ENCODE results near the gene CYP46A1.
"Not testable (repeated sequence)": the region's sequence is repeated elsewhere in the genome, so short reads cannot be mapped to it uniquely, and the experiment has no call there.

The CYP46A1 gene

DNA sequence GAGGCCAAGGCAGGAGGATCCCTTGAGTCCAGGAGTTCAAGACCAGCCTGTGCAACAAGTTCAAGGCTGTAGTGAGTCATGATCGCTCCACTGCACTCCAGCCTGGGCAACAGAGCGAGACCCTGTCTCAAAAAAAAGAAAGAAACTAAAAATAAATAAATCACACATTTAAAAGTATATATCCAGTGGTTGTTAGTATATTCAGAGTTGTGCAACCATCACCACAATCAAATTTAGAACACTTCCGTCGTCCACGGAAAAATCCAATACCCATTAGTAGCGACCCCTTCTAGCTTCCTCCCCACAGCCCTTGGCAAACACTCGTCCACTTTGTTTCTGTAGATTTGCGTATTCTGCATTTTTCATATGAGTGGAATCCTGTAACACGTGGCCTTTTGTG is 64.4 kb downstream of the CYP46A1 start:
- no peak for FAIRE-seq

DNA sequence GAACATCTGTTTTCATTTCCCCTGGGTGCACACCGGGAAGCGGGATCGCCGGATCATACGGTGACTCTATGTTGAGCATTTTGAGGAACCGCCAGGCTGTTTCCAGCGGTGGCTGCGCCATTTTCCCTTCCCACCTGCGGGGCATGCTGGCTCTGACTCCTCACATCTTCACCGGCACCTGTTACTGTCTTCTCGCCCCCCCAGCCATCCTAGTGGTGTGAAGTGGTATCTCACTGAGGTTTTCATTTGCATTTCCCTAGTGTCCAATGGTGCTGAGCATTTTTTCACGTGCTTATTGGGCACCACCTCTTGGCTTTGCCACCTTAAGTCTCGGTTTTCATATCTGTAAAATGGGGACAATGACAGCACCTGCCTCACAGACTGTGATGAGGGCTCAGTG is 65.0 kb downstream of the CYP46A1 start:
- no peak for FAIRE-seq

DNA sequence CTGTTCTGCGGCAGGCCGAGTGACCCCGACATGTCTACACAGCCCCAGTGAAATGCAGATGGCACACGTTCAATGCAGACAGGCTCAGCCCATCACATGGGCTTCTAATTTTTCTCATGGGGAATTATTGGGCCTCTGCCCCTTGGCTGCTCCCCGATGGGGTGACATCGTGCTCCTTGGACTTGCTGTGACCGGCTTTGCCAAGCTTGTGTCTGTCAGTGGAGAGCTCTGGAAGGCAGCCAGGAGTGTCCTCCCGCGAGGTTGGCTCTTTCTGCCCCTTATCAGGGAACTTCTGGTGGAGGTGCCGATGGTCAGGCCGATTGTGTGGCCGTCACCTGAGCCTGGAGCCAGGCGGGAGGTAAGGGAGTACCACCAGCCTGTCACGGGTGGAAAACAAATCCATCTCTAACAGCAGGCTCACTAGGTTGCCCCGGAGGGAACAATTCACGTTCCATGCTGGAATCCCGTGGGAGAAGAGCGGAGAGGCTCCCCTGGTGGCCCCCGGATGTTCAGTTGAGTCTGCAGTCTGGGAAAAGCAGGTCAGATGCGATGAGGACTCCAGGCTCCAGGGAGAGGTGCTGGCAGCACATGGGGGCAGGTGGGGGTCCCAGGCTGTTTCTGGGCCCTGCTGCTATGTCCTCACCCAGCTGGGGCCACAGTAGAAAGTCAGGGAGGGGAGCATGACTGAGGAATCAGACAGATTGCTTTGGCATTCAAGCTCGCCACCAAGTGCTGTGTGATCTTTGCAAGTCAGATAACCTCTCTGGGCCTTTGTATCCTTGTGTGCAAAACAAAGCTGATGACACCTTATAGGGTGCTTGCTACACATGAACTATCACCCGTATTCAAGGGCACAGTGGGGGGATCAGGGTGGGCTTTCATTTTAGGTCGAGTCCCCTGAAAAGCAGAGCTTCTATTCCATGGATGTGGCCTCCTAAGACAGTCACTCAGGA is 65.9 kb downstream of the CYP46A1 start:
- no peak for FAIRE-seq

GRCh38 chr14:99750746-99751450 is 66.8 kb downstream of the CYP46A1 start:
- no peak for FAIRE-seq

DNA sequence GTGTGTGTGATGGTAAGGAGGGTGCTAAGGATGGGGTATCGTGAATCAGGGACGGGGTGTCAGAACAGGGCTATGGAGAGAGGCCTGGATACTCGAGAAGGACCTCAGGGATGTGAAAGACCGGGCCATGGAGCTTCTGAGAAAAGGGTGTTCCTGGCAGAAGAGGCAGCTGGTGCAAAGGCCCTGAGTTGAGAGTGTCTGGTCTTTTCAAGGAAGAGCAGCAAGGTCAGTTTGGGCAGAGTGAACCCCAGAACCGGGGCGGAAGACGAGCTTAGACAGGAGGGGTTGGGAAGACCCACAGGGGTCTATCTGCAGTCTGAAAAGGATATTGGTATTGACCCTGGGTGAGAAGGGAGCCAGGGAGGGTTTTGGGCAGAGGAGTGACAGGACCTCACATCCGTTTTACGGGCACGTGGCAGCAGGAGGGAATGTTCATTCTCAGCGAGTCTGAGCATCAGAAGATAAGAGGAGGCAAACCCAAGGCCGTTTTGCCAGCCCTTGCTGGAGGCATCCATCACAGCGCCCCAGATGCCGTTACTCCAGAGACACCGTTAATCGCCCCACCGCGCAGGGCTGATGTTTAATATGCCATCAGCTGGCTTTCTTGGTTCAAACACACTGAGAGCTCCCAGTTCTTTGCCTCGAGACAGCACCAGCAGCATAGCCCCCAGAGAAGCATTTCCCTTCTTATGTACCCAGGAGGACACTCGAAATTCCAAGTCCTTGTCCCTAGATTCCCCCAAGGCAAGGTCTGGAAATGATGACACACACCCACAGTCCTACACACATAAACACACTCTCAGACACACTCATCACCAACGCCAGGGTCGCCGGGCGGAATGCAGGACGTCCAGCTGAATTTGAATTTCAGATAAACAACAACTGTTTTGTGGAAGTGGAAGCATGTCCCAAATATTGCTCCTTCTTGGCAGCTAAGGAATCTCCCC is 67.7 kb downstream of the CYP46A1 start:
- FAIRE-seq, result no peak

- FAIRE-seq, result no peak
Observed at GRCh38 chr14:99752486-99753121, 68.5 kb downstream of the CYP46A1 start.

DNA sequence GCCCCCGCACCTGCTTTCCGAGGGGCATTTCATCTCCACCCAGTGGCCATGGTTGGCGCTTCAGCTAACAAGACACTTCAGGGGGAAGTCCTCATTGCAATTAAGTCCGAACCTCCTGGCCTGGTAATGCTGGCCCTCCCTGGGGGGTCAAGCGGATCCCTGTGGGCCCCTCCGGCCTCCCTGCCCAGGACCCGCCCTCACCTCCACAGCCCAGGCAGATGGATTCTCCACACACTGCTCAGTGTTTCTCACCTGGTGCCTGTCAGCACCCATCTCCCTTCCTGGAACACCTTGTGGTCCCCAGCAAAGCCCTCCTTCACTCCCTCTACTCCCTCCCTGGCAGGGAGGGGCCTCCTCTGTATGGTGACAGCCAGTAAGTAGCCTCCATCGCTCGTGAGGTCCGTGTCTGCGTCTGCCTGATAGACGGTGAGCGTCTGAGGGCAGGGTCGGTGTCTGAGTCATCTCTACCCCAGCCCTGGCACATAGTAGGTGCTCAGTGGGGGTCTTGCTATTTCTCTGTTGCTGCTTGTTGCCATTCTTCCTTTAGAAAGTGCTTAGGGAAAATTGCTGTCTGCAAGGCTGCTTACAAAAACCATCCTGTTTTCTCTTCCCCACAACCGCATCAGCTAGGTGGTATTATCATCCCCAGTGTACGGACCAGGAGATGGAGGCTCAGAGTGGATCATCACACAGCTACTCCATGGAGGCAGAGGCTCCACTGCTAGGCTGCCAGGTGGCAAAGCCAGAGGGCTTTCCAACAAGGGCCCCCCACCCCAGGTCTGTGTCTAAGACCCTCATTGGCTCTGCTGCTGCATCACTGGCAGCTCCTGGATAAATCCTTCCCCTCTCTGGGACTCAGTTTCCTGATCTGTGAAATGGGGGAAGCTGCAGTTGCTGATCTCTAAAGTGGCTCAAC is 69.4 kb downstream of the CYP46A1 start:
- no peak for FAIRE-seq

GRCh38 chr14:99754141-99755067 is 70.3 kb downstream of the CYP46A1 start:
- FAIRE-seq, result no peak

- no peak for FAIRE-seq
Observed at GRCh38 chr14:99755068-99755405, 70.9 kb downstream of the CYP46A1 start.

- FAIRE-seq, result no peak
Observed at GRCh38 chr14:99755629-99756603, 71.8 kb downstream of the CYP46A1 start.

DNA sequence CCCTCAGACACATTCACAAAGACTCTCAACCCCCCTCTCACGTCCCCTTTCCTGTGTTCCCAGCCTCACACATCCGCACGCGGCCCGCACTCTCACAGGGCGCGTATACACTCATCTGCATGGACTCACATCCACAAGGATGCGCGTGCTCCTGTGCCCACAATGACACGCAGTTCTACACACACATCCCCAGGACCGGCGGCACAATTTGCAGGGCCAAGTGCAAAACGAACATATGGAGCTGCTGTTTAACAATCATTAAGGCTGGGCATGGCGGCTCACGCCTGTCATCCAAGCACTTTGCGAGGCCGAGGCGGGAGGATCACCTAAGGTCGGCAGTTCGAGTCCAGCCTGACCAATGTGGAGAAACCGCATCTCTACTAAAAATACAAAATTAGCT is 72.7 kb downstream of the CYP46A1 start:
- FAIRE-seq, result no peak

DNA sequence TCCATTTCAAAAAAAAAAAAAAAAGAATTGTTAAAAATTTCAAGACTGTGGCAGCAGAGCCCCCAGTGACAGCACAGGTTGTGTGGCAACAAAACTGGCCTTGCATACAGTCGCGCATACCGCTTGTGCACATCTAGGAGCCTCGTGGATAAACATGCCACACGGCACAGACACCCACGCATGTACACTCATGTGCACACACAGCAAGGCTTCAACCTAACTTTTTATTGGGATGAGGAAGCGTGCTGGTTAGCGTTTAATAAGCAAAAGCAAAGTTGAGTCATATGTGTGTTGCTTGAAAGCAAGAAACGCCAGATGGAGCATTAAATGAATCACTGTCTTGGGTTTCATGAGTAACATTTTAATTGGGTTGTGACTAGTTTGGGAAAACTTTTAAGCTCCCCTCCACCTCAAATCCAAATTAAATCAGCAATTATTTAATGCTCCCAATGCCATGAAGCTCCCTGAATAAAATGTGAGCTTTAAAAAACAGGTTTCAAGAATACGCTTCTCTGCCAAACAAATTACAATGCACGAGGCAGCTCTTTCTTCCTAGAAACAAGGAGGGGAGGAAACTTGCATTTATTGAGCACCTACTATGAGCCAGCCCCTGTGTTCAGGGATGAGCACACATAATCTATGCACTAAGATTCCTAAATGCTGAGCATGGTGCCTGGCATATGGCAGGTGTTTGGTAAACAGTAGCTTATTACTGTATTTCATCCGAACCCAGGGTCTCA is 73.4 kb downstream of the CYP46A1 start:
- no peak for FAIRE-seq

- no peak for FAIRE-seq
Observed at GRCh38 chr14:99758121-99758821, 74.2 kb downstream of the CYP46A1 start.

DNA sequence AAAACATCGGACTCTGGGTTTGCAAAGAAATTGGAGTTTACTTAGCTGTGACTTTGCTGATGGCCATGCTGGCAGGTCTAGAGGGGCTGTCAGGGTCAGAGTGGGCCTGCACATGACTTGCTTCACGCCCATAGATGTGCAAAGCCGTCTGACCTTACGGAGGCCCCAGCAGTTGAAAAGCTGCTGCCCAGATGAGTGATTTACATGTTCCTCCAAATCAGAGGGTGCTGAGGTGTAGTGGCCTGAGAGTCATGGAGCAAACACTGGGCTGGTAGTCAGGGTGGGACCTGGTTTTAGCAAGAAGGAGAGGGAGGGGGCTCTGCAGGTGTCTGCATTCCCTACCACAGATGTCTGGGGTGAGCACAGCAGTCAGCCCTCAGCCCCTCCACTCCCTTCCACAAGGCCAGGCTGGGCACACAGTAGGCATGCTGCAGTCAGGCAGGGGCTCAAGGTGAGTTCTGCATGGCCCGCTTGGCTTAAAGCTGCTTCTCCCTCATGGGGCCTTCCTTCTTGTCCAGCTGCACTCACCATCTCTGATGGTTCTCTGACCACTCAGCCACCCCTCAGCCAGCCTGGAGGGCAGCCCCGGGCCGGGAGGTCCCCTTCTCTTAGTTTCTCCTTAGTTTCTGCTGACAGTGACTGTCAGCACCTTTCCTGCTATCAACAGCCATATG is 74.9 kb downstream of the CYP46A1 start:
- FAIRE-seq, result no peak

- no peak for FAIRE-seq
Observed at GRCh38 chr14:99759546-99759925, 75.4 kb downstream of the CYP46A1 start.

- no peak for FAIRE-seq
Observed at GRCh38 chr14:99760817-99761216, 76.7 kb downstream of the CYP46A1 start.

GRCh38 chr14:99762911-99763310 is 78.8 kb downstream of the CYP46A1 start:
- FAIRE-seq, result not testable (repeated sequence)
